GM19455 (cell line): ENCODE data around the gene ACHE.
"Not testable (repeated sequence)": the region's sequence is repeated elsewhere in the genome, so short reads cannot be mapped to it uniquely, and the experiment has no call there.

Experiments
- ATAC-seq: cut with Tn5 transposase; IDR thresholded peaks from one replicate; pipeline ENCODE4 v1.9.1; 2021; ENCODE audit not compliant: unreplicated experiment

Gene ACHE

DNA sequence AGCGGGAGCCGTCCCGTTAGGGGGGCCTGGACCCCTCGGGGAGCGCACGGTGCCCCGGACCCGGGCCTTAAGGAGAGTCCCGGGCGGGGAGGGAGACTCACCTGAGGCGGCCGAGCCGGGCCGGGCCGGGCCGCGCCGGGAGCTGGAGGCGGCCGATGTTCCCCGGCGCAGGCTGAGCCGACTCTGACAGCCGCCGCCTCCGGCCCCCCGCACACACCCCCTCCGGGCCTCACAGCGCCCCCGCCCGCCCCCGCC, at the start of gene ACHE:
Gene ACHE, minus strand, starts transcription at position 188 of the 255 bp plus-strand sequence. CDS start 1,656 bp downstream, outside the sequence.
- no peak for ATAC-seq

DNA sequence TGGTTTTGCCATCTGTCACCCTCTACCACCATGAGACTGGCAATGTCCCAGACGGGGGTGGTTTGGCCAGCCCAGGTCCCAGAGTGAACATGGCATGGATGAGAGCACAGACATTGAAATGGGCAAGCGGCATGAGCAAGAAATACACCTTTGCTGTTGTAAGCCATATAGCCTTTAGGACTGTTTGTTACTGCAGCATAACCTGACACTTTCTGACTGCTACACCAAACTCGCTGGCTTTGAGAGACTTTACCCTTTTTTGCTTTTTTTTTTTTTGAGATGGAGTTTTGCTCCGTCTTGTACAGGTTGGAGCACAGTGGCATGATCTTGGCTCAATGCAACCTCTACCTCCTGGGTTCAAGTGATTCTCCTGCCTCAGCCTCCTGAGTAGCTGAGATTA, 48.5 kb upstream of the ACHE start:
- ATAC-seq: no peak

DNA sequence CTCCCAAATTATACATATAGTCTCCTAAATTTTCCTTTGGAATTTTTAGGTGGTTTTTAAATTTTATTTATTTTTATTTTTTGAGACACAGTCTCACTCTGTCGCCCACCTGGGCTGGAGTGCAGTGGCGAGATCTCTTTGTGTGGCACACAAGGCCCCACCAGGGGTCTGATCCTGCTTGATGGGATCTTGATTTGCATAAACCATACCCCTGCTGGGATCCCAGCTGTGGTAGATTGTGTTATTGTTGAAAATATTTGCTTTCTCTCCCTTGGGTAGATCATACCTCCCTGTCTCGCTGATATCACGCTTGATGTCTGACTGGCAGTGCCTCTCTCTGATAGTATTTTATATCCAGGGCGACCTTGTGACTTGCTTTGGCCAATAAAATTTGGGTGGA, 48.0 kb upstream of the ACHE start:
- no peak for ATAC-seq

DNA sequence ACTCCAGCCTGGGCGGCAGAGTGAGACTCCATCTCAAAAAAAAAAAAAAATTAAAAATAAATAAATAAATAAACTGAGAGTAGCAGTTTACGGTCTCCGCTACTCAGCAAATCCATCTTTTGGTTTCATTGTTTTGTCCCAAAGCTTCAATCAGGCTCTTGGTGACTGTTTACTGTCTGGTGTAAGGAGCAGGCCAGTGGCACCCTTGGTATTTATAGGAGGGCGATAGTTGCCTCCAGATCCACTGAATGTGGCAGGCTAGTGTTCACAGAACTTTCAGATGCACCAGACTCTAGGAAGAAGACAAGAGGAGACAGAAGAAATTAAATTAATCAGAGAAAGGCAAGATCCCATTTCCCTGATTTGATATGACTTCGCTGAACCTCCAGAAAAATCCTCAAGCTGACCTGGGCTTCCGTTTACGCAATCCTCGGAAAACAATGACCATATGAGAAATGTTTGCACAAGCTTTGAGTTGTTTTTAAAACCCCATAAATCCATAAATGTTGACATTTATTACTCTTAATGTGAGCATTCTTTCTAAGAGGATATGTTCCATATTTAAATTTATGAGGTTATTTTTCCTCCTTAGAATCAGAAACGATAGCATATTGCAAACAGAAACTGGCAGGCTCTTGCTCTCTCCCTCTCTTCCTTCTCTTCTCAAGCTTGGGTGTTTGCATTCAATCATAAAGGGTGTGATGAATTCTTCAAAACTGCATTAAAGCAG, 46.5 kb upstream of the ACHE start:
- no peak for ATAC-seq

DNA sequence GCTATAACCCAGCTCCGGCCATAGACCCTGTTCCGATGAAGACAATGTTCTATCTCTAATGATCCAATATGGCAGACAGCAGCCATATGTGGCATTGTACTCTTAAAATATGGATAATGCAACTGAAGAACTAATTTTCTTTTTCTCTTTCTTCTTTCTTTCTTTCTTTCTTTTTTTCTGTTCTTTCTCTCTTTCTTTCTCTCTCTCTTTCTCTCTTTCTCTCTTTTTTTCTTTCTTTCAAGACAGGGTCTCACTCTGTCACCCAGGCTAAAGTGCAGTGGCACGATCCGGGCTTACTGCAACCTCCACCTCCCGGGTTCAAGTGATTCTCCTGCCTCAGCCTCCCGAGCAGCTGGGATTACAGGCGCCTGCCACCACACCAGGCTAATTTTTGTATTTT, 40.5 kb upstream of the ACHE start:
- not testable (repeated sequence) for ATAC-seq

DNA sequence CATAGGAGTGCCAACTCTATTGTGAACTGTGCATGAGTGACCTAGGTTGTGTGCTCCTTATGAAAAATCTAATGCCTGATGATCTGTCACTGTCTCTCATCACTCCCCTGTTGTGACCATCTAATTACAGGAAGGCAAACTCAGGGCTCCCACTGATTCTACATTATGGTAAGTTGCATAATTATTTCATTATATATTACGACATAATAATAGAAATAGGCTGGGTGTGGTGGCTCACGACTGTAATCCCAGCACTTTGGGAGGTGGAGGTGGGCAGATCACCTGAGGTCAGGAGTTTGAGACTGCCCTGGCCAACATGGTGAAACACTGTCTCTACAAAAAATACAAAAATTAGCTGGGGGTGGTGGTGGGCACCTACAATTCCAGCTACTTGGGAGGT, 39.7 kb upstream of the ACHE start:
- ATAC-seq: not testable (repeated sequence)

DNA sequence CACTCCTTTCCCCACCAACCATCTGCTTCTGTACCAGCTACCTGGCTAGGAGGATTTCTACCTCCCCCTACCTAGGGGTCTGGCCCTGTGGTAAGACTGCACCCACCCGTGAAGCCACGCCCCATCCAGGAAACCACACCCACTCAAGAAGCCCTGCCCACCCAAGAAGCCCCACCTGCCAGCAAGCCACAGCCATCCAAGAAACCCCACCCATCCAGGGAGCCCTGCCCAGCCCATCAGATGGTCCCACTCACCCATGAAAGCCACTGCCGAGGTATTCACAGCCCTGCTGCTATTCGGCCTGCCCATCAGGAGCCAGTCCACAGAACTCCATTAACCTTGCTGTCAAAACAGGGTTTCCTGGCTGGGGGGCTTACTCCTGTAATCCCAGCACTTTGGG, 38.0 kb upstream of the ACHE start:
- no peak for ATAC-seq

DNA sequence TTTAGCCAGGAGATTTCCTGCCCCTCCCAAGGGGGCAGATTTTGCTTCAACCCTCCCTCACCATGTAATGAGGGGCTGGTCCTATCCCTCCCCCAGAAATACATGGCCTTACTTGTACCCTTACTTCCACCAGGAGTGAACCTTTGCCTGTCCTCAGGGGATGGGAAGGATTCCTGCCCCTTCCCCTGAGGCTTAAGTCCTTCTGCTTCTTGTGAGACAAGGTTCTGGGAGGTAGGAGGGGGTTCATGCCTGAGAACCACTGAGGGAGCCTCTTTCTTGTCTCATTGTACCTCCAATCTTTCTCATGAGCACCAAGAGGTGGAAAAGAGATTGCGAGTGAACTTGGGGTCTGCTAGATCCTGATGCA, 34.1 kb upstream of the ACHE start:
- no peak for ATAC-seq

DNA sequence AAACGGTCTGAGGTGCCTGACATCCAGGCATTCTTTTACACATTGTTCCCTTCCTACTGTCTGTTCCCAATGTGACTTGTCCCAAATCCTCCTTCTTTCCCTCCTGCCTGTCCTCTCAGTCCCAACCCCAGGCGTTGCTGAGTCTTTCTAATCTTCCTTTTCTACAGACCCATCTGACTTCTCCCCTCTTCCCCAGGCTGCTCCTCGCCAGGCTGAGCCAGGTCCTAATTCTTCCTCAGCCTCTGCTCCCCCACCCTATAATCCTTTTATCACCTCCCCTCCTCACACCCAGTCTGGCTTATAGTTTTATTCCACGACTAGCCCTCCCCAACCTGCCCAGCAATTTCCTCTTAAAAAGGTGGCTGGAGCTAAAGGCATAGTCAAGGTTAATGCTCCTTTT, 27.9 kb upstream of the ACHE start:
- ATAC-seq: not testable (repeated sequence)

DNA sequence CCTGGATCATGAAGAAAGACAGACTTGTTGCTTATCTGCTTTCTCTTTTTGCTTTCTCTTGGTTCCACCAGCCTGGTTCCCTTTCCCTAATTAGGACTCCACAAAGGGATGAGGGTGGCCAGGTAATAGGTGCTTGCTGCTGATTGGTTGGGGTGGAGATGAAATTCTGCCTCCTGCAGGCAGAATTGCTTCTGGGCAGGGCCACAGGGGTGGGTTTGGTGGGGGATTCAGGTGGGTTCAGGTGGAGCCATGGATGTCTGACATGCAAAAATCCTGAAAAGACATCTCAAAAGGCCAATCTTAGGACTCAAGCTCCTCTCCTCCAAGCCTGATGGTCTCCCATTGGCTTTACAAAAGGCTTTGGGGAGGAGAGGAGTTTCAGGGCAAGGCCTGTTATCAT, 25.4 kb upstream of the ACHE start:
- no peak for ATAC-seq

DNA sequence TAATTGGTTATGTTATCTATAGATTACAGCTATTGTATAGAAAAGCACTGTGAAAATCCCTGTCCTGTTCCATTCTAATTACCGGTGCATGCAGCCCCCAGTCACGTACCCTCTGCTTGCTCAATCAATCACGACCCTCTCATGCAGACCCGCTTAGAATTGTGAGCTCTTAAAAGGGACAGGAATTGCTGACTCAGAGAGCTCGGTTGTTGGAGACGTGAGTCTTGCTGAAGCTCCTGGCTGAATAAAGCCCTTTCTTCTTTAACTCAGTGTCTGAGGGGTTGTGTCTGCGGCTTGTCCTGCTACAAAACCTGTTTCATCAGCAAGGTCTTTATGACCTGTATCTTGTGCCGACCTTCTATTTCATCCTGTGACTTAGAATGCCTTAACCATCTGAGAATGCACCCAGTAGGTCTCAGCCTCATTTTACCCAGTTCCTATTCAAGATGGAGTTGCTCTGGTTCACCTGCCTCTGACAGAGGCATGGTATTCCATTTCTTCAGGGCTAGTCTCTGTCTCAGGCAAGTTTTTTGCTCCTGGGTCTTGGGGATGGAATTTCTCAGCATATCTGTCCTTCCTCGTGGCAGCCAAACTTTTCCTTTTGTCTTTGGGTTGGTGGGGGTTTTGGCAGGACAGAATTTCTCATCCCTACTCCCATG, 24.2 kb upstream of the ACHE start:
- not testable (repeated sequence) for ATAC-seq

DNA sequence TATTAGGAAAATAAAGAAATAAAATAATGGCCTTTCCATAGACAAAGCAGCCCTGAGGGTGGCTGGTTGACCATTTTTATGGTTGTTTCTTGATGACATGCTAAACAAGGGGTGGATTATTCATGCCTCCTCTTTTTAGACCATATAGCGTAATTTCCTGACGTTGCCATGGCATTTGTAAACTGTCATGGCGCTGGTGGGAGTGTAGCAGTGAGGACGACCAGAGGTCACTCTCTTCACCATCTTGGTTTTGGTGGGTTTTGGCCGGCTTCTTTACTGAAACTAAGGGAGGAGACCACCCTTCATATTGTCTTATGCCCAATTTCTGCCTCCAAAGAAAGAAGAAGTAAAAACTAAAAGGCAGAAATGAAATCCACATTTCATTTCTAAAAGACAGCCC, 23.6 kb upstream of the ACHE start:
- ATAC-seq: not testable (repeated sequence)

DNA sequence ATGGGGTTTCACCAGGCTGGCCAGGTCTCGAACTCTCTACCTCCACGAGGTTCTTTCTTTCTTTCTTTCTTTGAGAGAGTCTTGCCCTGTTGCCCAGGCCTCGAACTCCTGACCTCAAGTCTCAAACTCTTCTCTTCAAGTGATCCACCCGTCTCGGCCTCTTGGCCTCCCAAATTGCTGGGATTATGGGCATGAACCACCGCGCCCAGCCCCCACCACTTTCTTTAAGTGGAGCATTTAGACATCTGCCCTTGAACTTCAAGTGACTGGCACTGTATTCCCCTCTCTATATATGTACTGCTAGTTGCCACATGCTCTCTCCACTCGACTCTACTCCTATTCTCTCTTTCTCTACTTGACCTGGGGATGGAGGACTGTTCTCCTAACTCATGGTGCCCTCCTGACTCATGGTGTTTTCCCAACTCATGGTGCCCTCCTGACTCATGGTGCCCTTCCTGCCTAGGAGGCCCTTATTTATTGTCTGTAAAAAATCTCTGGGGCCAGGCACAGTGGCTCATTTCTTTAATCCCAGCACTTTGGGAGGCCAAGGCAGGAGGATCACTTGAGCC, 19.3 kb upstream of the ACHE start:
- ATAC-seq: no peak

DNA sequence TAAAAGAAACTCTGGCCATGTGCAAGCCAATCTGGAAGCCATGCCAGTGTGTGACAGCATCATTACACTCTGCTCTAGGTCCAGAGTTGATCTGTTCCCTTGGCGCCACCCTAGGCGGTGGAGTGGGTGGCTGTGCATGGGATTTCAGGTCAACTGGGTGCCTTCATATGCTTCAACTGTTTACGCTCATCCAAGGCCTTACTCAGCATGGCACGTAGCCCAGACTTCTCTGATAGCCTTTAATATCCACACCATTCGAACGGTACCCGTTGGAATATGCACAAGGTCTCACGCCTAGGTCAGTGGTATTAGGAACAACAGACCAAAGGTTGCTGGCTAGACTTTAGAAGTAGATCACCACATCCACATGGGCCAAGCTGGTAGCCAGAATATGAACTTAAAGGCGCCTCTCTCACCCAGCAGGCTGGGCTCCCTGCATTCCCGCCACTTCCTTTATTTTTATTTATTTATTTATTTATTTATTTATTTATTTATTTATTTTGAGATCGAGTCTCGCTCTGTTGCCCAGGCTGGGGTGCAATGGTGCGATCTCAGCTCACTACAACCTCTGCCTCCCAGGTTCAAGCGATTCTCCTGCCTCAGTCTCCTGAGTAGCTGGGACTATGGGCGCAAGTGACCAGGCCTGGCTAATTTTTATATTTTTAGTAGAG, 18.7 kb upstream of the ACHE start:
- no peak for ATAC-seq

DNA sequence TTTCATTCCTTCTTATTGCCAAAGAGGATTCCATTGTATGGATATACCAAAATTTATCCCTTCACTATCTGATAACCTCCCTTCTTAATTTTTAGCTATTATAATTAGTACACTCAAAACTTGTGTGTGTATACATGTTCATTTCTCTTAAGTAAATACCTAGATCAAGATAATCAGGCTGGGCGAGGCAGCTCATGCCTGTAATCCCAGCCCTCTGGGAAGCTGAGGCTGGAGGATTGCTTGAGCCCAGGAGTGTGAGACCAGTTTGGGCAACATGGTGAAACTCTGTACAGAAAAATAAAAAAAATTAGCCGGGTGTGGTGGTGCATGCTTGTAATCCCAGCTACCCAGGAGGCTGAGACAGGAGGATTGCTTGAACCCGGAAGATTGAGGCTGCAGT, 15.8 kb upstream of the ACHE start:
- ATAC-seq: no peak

DNA sequence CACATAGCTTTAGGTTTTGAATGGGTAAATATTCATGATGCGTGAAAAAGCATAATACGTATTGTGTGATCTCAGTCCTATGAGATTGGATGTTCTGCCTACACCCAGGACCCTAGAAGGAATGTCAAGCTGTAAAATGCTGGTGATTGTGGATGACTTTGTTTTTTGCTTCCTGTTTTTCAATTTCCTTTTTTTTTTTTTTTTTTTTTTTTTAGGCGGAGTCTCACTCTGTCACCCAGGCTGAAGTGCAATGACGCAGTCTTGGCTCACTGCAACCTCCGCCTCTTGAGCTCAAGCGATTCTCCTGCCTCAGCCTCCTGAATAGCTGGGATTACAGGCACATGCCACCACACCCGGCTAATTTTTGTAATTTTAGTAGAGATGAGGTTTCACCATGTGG, 14.8 kb upstream of the ACHE start:
- ATAC-seq: not testable (repeated sequence)

DNA sequence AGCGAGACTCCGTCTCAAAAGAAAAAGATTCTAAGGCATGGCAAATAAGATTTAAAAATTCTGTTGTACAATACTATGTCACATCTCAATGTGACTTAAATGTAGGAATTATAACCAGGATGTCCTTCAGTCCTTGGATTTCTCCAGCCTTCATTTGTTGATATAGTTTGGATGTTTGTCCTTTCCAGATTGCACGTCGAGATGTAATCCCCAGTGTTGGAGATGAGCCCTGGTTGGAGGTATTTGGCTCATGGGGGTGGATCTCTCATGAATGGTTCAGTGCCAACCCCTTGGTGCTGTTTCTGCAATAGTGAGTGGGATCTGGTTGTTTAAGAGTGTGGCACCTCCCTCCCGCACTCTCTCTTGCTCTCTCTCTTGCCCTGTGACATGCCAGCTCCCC, 12.8 kb upstream of the ACHE start:
- ATAC-seq: no peak

DNA sequence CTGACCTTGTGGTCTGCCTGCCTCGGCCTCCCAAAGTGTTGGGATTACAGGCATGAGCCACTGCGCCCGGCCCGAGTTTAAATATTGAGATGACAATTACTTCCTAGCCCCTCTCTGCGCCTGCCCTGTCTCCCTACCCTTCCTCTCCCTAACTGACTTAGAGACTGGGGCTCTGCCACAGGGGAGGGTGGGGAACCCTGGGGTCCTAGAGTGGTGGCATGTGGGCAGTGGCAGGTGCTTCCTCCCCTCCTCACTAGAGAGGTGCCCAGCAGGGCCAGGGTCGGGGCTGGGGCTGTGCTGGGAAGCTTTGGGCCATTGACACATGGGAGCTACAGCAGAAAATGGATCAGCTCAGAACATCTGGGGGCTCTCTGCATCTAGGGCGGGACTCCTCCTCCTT, 7.0 kb upstream of the ACHE start:
- no peak for ATAC-seq

DNA sequence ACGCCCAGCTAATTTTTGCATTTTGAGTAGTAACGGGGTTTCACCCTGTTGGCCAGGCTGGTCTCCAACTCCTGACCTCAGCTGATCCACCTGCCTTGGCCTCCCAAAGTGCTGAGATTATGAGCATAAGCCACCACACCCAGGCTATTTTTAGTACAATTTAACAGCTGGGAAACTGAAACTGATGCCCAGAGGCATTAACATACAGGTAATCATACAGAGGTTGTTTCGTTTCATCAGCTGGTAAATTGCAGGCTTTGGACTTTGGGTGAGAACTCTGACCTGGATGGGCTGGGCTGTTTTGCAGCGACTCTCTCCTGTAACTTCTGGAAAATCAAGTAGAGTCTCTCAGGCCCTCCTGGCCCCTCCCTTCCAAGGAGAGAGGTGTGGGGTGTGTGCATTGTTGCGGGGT, 6.2 kb upstream of the ACHE start:
- no peak for ATAC-seq

DNA sequence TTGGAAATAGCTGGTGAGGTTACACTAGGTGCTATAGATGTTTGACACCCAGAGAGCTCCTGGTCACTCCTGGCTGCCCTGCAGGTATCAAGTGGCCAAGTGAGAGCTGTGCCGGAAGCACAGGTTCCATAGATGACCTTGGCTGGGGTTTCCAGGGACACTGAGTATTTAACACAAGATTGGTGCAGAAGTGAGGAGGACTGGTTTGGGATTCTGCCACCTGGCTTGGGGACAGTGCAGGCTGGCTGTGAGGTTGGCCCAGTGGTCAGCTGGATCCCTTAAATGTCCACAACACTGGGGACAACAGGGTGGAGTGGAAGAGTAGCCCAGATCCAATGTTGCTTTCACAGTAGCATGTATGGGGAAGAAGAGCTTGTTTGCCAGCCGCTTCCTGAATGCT, 5.3 kb upstream of the ACHE start:
- ATAC-seq: no peak

DNA sequence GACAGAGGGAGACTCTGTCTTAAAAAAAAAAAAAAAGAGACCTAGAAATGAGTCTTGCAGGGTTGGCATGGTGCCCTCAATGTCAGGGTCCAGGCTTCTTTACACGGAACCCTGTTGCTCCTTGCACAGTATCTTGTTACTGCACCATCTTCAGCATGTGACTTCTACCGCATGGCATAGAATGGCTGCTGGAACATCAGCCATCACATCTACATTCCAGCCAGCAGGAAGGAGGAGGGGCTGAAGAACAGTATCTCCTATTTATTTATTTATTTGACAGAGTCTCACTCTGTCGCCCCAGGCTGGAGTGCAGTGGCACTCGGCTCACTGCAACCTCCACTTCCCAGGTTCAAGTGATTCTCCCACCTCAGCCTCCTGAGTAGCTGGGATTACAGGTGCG, 3.7 kb upstream of the ACHE start:
- no peak for ATAC-seq

DNA sequence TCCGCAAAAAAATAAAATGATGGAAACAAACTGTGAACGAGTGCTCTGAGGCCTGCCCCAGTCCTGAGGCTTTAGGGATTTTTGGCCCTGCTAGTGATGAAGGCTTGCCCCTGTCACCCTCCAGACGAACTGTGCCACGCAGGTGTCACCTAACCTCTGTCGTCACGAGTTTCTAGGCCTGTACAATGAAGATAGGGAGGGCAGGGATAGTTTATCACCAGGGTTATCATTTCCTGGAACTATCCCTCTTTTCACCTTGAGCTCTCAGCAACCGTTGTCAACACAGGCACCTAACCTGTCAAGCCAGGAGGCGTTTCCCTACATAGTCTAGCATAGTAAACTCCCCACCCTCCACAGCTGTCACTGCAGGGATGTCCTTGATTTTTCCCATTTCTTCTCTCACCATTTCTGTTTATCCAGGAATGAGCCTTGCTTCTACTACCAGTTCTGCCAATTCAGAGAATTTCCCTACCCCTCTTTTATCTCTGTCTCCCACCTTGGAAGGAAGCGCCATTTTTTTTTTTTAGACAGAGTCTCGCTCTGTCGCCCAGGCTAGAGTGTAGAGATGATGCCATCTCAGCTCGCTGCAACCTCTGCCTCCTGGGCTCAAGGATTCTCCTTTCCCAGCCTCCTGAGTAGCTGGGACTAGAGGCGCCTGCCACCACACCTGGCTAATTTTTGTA, 2.2 kb upstream of the ACHE start:
- no peak for ATAC-seq
